ENCODE data around the gene MGLL.

MGLL gene

DNA sequence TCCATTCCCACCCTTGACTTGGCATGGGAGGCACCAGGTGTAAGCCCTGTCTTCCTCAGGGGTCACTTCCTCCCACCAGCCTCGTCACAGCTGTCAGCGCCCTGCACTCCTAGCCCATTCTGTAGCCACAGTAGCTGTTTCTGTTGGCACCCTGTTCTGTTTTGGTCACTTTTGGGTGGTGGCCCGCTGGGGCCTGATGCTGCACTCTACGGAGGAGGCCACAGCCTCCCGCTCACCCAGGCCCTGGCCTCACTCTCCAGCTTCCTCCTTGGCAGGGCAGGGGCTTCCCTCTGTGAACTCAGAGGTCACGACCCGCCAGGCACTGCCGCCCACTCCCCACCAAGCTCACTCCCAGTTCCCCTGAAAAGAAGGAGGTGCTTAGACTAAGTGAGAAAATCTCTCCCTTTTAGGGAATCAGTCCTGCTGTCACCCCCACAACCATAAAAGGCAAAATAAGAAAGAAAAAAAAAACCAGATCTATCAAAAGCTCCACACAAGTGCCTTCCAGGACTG is 68.4 kb downstream of the MGLL start:
- no peak overlapping the region for H3K4me3 ChIP-seq (ENCODE audit: low read length)
- TF ChIP-seq, protein P1, sequence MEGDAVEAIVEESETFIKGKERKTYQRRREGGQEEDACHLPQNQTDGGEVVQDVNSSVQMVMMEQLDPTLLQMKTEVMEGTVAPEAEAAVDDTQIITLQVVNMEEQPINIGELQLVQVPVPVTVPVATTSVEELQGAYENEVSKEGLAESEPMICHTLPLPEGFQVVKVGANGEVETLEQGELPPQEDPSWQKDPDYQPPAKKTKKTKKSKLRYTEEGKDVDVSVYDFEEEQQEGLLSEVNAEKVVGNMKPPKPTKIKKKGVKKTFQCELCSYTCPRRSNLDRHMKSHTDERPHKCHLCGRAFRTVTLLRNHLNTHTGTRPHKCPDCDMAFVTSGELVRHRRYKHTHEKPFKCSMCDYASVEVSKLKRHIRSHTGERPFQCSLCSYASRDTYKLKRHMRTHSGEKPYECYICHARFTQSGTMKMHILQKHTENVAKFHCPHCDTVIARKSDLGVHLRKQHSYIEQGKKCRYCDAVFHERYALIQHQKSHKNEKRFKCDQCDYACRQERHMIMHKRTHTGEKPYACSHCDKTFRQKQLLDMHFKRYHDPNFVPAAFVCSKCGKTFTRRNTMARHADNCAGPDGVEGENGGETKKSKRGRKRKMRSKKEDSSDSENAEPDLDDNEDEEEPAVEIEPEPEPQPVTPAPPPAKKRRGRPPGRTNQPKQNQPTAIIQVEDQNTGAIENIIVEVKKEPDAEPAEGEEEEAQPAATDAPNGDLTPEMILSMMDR (conservative IDR thresholded peaks at IDR 0.05; ENCODE audit: low read length), result no peak
- no peak for DNase-seq (ENCODE audit: low read depth)

DNA sequence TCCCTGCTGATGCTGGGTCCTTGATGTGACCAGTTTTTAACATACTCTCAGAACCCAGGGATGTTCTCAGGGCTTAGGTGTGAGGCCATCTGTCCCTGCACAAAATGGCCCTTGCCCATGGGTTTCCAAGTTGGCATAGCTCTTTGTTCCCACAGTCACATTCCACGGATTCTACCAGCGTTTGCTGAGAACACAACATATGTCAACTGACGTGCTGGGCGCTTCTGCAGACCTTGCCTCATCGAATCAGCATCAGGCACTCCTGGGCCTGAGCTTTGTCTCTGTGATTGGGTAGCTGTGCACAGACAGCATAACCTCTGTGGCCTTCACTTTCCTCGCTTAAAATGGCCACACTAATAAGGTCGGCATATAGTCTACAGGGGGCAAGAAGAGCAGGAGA is 69.0 kb downstream of the MGLL start:
- TF ChIP-seq, protein P1 (conservative IDR thresholded peaks at IDR 0.05; ENCODE audit: low read length), result no peak
- H3K4me3 ChIP-seq (ENCODE audit: low read length), result no peak overlapping the region
- DNase-seq (ENCODE audit: low read depth), result no peak

DNA sequence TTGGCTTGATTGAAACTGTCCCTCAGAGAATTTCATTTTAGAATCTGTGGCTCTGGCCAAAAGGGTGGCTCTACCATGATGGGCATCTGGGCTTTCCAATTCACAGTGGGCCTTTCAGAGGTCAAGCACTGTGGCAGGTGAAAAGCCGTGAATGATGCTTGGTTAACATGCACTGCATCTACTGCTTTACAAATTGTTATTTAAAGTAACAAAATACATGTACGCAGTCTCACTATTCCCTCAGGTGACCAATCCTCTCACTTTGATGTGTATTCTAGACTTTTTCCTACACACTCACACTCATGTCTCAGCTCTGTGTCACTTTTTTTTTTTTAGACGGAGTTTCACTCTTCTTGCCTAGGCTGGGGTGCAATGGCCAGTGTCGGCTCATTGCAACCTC is 70.5 kb downstream of the MGLL start:
- DNase-seq (ENCODE audit: low read depth), result no peak
- TF ChIP-seq, protein P1 (conservative IDR thresholded peaks at IDR 0.05; ENCODE audit: low read length), result no peak
- H3K4me3 ChIP-seq (ENCODE audit: low read length), result no peak overlapping the region

DNA sequence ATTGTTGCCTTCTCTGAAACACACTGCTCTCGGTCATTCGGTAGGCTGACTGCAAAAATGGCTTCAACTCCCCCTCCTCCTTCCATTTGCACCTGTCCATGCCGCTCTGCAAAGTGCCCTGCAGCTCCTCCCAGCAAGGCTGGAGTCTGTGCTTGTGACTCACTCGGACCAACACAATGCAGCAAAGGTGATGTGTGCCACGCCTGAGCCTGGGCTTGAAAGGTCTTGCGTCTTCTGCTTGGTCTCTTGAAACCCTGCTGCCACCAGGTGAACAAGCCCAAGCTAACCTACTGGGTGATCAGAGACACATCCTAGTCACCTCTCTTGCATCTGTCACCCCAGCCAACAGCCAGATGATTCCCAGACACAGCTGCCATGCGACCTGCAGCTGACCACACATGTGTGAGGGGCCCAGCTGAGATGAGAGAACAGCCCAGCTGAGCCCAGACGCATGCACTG is 71.1 kb downstream of the MGLL start:
- no peak for DNase-seq (ENCODE audit: low read depth)
- no peak overlapping the region for H3K4me3 ChIP-seq (ENCODE audit: low read length)
- TF ChIP-seq, protein P1 (conservative IDR thresholded peaks at IDR 0.05; ENCODE audit: low read length), result no peak

DNA sequence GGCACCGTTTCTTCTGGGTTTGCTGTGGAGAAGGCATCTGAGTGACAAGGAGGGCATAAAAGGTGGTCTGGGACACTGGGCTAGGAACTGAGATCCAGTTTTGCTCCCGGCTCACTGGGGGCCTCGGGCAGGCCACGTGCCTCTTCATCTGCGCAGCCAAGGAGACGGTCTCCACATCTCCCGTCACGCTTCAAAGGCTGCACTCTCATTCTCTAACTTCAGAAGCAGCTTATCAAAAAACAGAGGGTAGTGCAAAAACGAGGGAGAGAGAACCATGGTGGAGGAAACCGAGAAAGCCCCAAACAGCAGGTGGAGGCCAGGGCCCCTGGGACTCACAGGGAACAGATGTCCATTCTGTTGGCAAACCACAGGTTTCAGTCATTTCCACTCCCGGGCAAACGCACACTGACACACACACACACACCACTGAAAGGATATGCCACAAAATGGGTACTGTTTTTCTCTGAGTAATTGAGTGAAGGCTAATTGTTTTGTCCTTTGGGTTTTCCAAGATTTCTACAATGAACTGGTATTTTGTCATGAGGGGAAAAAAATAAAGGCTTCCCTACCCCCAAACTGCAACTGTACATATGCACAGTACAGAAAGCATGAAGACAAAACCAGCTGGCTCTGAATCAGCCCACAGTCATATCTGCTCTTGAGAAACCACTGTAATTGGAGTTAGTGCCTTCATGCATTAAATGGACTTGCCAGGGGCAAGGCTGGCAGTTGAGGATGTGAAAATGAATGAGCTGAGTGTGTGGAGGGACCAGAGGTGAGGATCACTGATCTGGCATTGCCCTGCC is 71.9 kb downstream of the MGLL start:
- H3K4me3 ChIP-seq (ENCODE audit: low read length), result no peak overlapping the region
- TF ChIP-seq, protein P1 (conservative IDR thresholded peaks at IDR 0.05; ENCODE audit: low read length), result no peak
- peak; percentile 86 for DNase-seq (ENCODE audit: low read depth)

DNA sequence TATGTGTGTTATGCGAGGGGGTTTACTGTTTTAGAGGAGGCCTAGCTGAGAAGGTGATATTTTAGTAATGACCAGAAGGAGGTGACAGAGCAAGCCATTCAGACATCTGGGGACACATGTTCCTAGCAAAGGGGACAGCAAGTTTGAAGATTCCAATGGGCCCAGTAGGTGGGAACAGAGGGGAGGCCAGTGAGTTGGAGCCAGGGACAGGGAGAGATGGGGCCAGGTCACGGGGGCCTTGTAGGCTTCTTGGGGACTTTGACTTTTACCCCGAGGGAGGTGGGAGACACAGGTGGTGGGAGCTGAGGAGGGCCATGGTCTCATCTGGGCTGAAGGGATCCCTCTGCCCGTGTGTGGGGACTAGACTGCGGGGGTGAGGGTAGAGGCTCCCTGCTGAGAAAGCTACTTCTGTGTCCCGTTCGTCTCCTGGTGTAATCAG is 72.5 kb downstream of the MGLL start:
- no peak for DNase-seq (ENCODE audit: low read depth)
- H3K4me3 ChIP-seq (ENCODE audit: low read length), result no peak overlapping the region
- TF ChIP-seq, protein P1 (conservative IDR thresholded peaks at IDR 0.05; ENCODE audit: low read length), result peak; percentile 10; the same call in 1 of the 2 replicates

DNA sequence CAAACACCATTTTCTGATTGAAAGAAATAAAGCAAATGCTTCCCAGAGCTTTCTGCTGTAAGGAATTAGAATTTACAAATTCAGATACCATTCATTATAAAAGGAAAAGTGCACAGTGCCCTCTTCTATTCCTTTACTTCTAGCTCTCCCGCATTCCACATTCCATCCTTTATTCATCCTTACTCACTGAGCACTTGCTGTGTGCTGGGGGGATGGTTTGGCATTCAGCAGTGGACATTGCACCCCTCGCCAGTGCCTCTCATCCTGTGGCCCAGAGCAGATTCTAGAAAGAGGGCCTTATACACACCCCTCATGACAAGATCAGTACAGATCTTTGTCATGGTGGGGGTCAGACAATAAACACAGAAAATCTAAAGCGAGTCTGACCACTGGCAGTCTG is 73.0 kb downstream of the MGLL start:
- no peak overlapping the region for H3K4me3 ChIP-seq (ENCODE audit: low read length)
- DNase-seq (ENCODE audit: low read depth), result no peak
- TF ChIP-seq, protein P1 (conservative IDR thresholded peaks at IDR 0.05; ENCODE audit: low read length), result no peak
